Measurements from ENCODE around the gene PLXNB2. TPM values are rescaled to one million over a fixed set of nuclear protein-coding genes. Genes with fewer than 3 reads are reported as not detected.

PLXNB2 gene
- total and polyA plus RNA-seq, 2 experiments from 2014 or later = 83.2 to 195 TPM

GRCh38 chr22:50318698-50319411 lies 11.4 kb upstream of the PLXNB2 start:
- H3K4me3 ChIP-seq = no peak overlapping the region
- H3K27me3 ChIP-seq = no peaks in the 10 kb centered on the region
- no peak for TF ChIP-seq CTCF (IDR thresholded peaks at IDR 0.05; ENCODE audit: low read depth, low read length)
- H3K36me3 ChIP-seq = no peaks in the 10 kb centered on the region
- H3K4me1 ChIP-seq (ENCODE audit: low read depth) = peaks cover 10% of the 10 kb centered on the region
- no peak for DNase-seq (ENCODE audit: low read depth in 1 of 2, low spot score in 1 of 2)
- no peaks in the 10 kb centered on the region for H3K9me3 ChIP-seq (ENCODE audit: low read depth)
- H3K27ac ChIP-seq = no peak overlapping the region

- no peak overlapping the region for H3K4me3 ChIP-seq
- DNase-seq (ENCODE audit: low read depth in 1 of 2, low spot score in 1 of 2) = no peak
- H3K27me3 ChIP-seq = no peaks in the 10 kb centered on the region
- no peak overlapping the region for H3K27ac ChIP-seq
- no peaks in the 10 kb centered on the region for H3K36me3 ChIP-seq
- peaks cover 10% of the 10 kb centered on the region for H3K4me1 ChIP-seq (ENCODE audit: low read depth)
- H3K9me3 ChIP-seq (ENCODE audit: low read depth) = no peaks in the 10 kb centered on the region
- TF ChIP-seq CTCF (IDR thresholded peaks at IDR 0.05; ENCODE audit: low read depth, low read length) = no peak
These were observed 10.9 kb upstream of the PLXNB2 start for GRCh38 chr22:50318356-50318697.

GRCh38 chr22:50317674-50318073 lies 10.2 kb upstream of the PLXNB2 start:
- Histone ChIP-seq H3K36me3 (no peaks in the 10 kb centered on the region), H3K4me1 (ENCODE audit: low read depth) (peaks cover 10% of the 10 kb centered on the region), H3K4me3 (no peak overlapping the region), H3K9me3 (ENCODE audit: low read depth) (no peaks in the 10 kb centered on the region), H3K27me3 (no peaks in the 10 kb centered on the region), H3K27ac (no peak overlapping the region)
- no peak for TF ChIP-seq CTCF (IDR thresholded peaks at IDR 0.05; ENCODE audit: low read depth, low read length)
- no peak for DNase-seq (ENCODE audit: low read depth in 1 of 2, low spot score in 1 of 2)

GRCh38 chr22:50317178-50317577 lies 9.7 kb upstream of the PLXNB2 start:
- Histone ChIP-seq H3K36me3 (no peaks in the 10 kb centered on the region), H3K4me1 (ENCODE audit: low read depth) (peaks cover 10% of the 10 kb centered on the region), H3K27ac (no peak overlapping the region), H3K9me3 (ENCODE audit: low read depth) (no peaks in the 10 kb centered on the region), H3K27me3 (no peaks in the 10 kb centered on the region), H3K4me3 (no peak overlapping the region)
- TF ChIP-seq CTCF (IDR thresholded peaks at IDR 0.05; ENCODE audit: low read depth, low read length) = no peak
- no peak for DNase-seq (ENCODE audit: low read depth in 1 of 2, low spot score in 1 of 2)

GRCh38 chr22:50316114-50317065 lies 8.9 kb upstream of the PLXNB2 start:
- no peak for DNase-seq (ENCODE audit: low read depth in 1 of 2, low spot score in 1 of 2)
- H3K9me3 ChIP-seq (ENCODE audit: low read depth) = no peaks in the 10 kb centered on the region
- TF ChIP-seq CTCF (IDR thresholded peaks at IDR 0.05; ENCODE audit: low read depth, low read length) = no peak
- H3K27me3 ChIP-seq = no peaks in the 10 kb centered on the region
- no peak overlapping the region for H3K27ac ChIP-seq
- peaks cover 10% of the 10 kb centered on the region for H3K4me1 ChIP-seq (ENCODE audit: low read depth)
- no peak overlapping the region for H3K4me3 ChIP-seq
- no peaks in the 10 kb centered on the region for H3K36me3 ChIP-seq

All from cardiac muscle cell (in vitro differentiated cells and primary cell).